ENCODE data around the gene ST6GALNAC1. TPM values are rescaled to one million over a fixed set of nuclear protein-coding genes. Genes with fewer than 3 reads are reported as not detected.

The ST6GALNAC1 gene
- total and polyA plus RNA-seq, 2 donors, result 1.4 to 1.6 TPM

- H3K27ac ChIP-seq (ENCODE audit: low read depth in 1 of 2, low read length in 1 of 2), result no peak overlapping the region
- no peaks in the 10 kb centered on the region for H3K36me3 ChIP-seq (ENCODE audit: control insufficient read depth in 2 of 2, insufficient read depth in 2 of 2, low read length in 1 of 2)
- 97% methylated on average over 8 of the region's 8 CpGs for WGBS
- no peak for DNase-seq (ENCODE audit: low read depth in 6 of 9, low spot score in 9 of 9)
- peaks cover 5 to 39% of the 10 kb centered on the region in 2 donors for H3K4me1 ChIP-seq (ENCODE audit: control insufficient read depth in 2 of 2, insufficient read depth in 2 of 2, low read length in 2 of 2)
- peaks cover 0 to 4% of the 10 kb centered on the region in 2 donors for H3K9me3 ChIP-seq (ENCODE audit: control insufficient read depth in 2 of 2, insufficient read depth in 1 of 2, low read length in 1 of 2)
- no peaks in the 10 kb centered on the region for H3K27me3 ChIP-seq (ENCODE audit: control insufficient read depth in 2 of 2, insufficient read depth in 1 of 2, low read length in 1 of 2)
- no peak overlapping the region for H3K4me3 ChIP-seq (ENCODE audit: low read length in 2 of 2)
Observed at GRCh38 chr17:76685846-76686245, 42.3 kb upstream of the ST6GALNAC1 start.

- WGBS, result 95% methylated on average over 12 of the region's 12 CpGs
- no peak overlapping the region for H3K27ac ChIP-seq (ENCODE audit: low read depth in 1 of 2, low read length in 1 of 2)
- no peaks in the 10 kb centered on the region for H3K36me3 ChIP-seq (ENCODE audit: control insufficient read depth in 2 of 2, insufficient read depth in 2 of 2, low read length in 1 of 2)
- no peak for DNase-seq (ENCODE audit: low read depth in 6 of 9, low spot score in 9 of 9)
- peaks cover 7 to 44% of the 10 kb centered on the region in 2 donors for H3K4me1 ChIP-seq (ENCODE audit: control insufficient read depth in 2 of 2, insufficient read depth in 2 of 2, low read length in 2 of 2)
- peaks cover 0 to 4% of the 10 kb centered on the region in 2 donors for H3K9me3 ChIP-seq (ENCODE audit: control insufficient read depth in 2 of 2, insufficient read depth in 1 of 2, low read length in 1 of 2)
- no peaks in the 10 kb centered on the region for H3K27me3 ChIP-seq (ENCODE audit: control insufficient read depth in 2 of 2, insufficient read depth in 1 of 2, low read length in 1 of 2)
- H3K4me3 ChIP-seq (ENCODE audit: low read length in 2 of 2), result no peak overlapping the region
Observed at GRCh38 chr17:76685366-76685765, 41.8 kb upstream of the ST6GALNAC1 start.

GRCh38 chr17:76684756-76685155 is 41.2 kb upstream of the ST6GALNAC1 start:
- Histone ChIP-seq H3K36me3 (ENCODE audit: control insufficient read depth in 2 of 2, insufficient read depth in 2 of 2, low read length in 1 of 2) (no peaks in the 10 kb centered on the region), H3K4me3 (ENCODE audit: low read length in 2 of 2) (no peak overlapping the region), H3K4me1 (ENCODE audit: control insufficient read depth in 2 of 2, insufficient read depth in 2 of 2, low read length in 2 of 2) (peaks cover 7 to 46% of the 10 kb centered on the region in 2 donors), H3K27ac (ENCODE audit: low read depth in 1 of 2, low read length in 1 of 2) (no peak overlapping the region), H3K27me3 (ENCODE audit: control insufficient read depth in 2 of 2, insufficient read depth in 1 of 2, low read length in 1 of 2) (no peaks in the 10 kb centered on the region), H3K9me3 (ENCODE audit: control insufficient read depth in 2 of 2, insufficient read depth in 1 of 2, low read length in 1 of 2) (peaks cover 0 to 4% of the 10 kb centered on the region in 2 donors)
- DNase-seq (ENCODE audit: low read depth in 6 of 9, low spot score in 9 of 9), result no peak
- WGBS, result 89% methylated on average over 7 of the region's 7 CpGs

GRCh38 chr17:76683921-76684745 is 40.6 kb upstream of the ST6GALNAC1 start:
- WGBS, result 82% methylated on average over 25 of the region's 25 CpGs
- Histone ChIP-seq H3K27ac (ENCODE audit: low read depth in 1 of 2, low read length in 1 of 2) (no peak overlapping the region), H3K4me3 (ENCODE audit: low read length in 2 of 2) (no peak overlapping the region), H3K9me3 (ENCODE audit: control insufficient read depth in 2 of 2, insufficient read depth in 1 of 2, low read length in 1 of 2) (peaks cover 0 to 4% of the 10 kb centered on the region in 2 donors), H3K27me3 (ENCODE audit: control insufficient read depth in 2 of 2, insufficient read depth in 1 of 2, low read length in 1 of 2) (no peaks in the 10 kb centered on the region), H3K36me3 (ENCODE audit: control insufficient read depth in 2 of 2, insufficient read depth in 2 of 2, low read length in 1 of 2) (no peaks in the 10 kb centered on the region), H3K4me1 (ENCODE audit: control insufficient read depth in 2 of 2, insufficient read depth in 2 of 2, low read length in 2 of 2) (peaks cover 8 to 46% of the 10 kb centered on the region in 2 donors)
- no peak for DNase-seq (ENCODE audit: low read depth in 6 of 9, low spot score in 9 of 9)

- DNase-seq (ENCODE audit: low read depth in 6 of 9, low spot score in 9 of 9), result no peak
- Histone ChIP-seq H3K27me3 (ENCODE audit: control insufficient read depth in 2 of 2, insufficient read depth in 1 of 2, low read length in 1 of 2) (no peaks in the 10 kb centered on the region), H3K36me3 (ENCODE audit: control insufficient read depth in 2 of 2, insufficient read depth in 2 of 2, low read length in 1 of 2) (no peaks in the 10 kb centered on the region), H3K4me1 (ENCODE audit: control insufficient read depth in 2 of 2, insufficient read depth in 2 of 2, low read length in 2 of 2) (peaks cover 14 to 48% of the 10 kb centered on the region in 2 donors), H3K4me3 (ENCODE audit: low read length in 2 of 2) (no peak overlapping the region), H3K27ac (ENCODE audit: low read depth in 1 of 2, low read length in 1 of 2) (no peak overlapping the region), H3K9me3 (ENCODE audit: control insufficient read depth in 2 of 2, insufficient read depth in 1 of 2, low read length in 1 of 2) (peaks cover 0 to 4% of the 10 kb centered on the region in 2 donors)
- 87% methylated on average over 18 of the region's 18 CpGs for WGBS
Observed at GRCh38 chr17:76683011-76683755, 39.6 kb upstream of the ST6GALNAC1 start.

GRCh38 chr17:76682296-76682695 is 38.7 kb upstream of the ST6GALNAC1 start:
- WGBS, result 91% methylated on average over 12 of the region's 12 CpGs
- no peak overlapping the region for H3K27ac ChIP-seq (ENCODE audit: low read depth in 1 of 2, low read length in 1 of 2)
- no peak overlapping the region for H3K4me3 ChIP-seq (ENCODE audit: low read length in 2 of 2)
- H3K4me1 ChIP-seq (ENCODE audit: control insufficient read depth in 2 of 2, insufficient read depth in 2 of 2, low read length in 2 of 2), result peaks cover 23 to 53% of the 10 kb centered on the region in 2 donors
- no peak for DNase-seq (ENCODE audit: low read depth in 6 of 9, low spot score in 9 of 9)
- H3K27me3 ChIP-seq (ENCODE audit: control insufficient read depth in 2 of 2, insufficient read depth in 1 of 2, low read length in 1 of 2), result no peaks in the 10 kb centered on the region
- H3K9me3 ChIP-seq (ENCODE audit: control insufficient read depth in 2 of 2, insufficient read depth in 1 of 2, low read length in 1 of 2), result peaks cover 0 to under 1% of the 10 kb centered on the region in 2 donors
- no peaks in the 10 kb centered on the region for H3K36me3 ChIP-seq (ENCODE audit: control insufficient read depth in 2 of 2, insufficient read depth in 2 of 2, low read length in 1 of 2)

- Histone ChIP-seq H3K9me3 (ENCODE audit: control insufficient read depth in 2 of 2, insufficient read depth in 1 of 2, low read length in 1 of 2) (no peaks in the 10 kb centered on the region), H3K36me3 (ENCODE audit: control insufficient read depth in 2 of 2, insufficient read depth in 2 of 2, low read length in 1 of 2) (no peaks in the 10 kb centered on the region), H3K27me3 (ENCODE audit: control insufficient read depth in 2 of 2, insufficient read depth in 1 of 2, low read length in 1 of 2) (no peaks in the 10 kb centered on the region), H3K4me1 (ENCODE audit: control insufficient read depth in 2 of 2, insufficient read depth in 2 of 2, low read length in 2 of 2) (peaks cover 24 to 60% of the 10 kb centered on the region in 2 donors), H3K4me3 (ENCODE audit: low read length in 2 of 2) (no peak overlapping the region), H3K27ac (ENCODE audit: low read depth in 1 of 2, low read length in 1 of 2) (peak overlapping the region in 1 of 2 donors; percentile 15)
- DNase-seq (ENCODE audit: low read depth in 6 of 9, low spot score in 9 of 9), result peak; percentile 52 to 89 (median 78)
- 74% methylated on average over 16 of the region's 16 CpGs for WGBS
Observed at GRCh38 chr17:76681222-76682137, 37.9 kb upstream of the ST6GALNAC1 start.

GRCh38 chr17:76679239-76679638 is 35.7 kb upstream of the ST6GALNAC1 start:
- Histone ChIP-seq H3K27ac (ENCODE audit: low read depth in 1 of 2, low read length in 1 of 2) (peak overlapping the region in 1 of 2 donors; percentile 43), H3K27me3 (ENCODE audit: control insufficient read depth in 2 of 2, insufficient read depth in 1 of 2, low read length in 1 of 2) (no peaks in the 10 kb centered on the region), H3K4me3 (ENCODE audit: low read length in 2 of 2) (no peak overlapping the region), H3K36me3 (ENCODE audit: control insufficient read depth in 2 of 2, insufficient read depth in 2 of 2, low read length in 1 of 2) (no peaks in the 10 kb centered on the region), H3K4me1 (ENCODE audit: control insufficient read depth in 2 of 2, insufficient read depth in 2 of 2, low read length in 2 of 2) (peaks cover 24 to 67% of the 10 kb centered on the region in 2 donors), H3K9me3 (ENCODE audit: control insufficient read depth in 2 of 2, insufficient read depth in 1 of 2, low read length in 1 of 2) (no peaks in the 10 kb centered on the region)
- whole genome bisulfite sequencing, result 86% methylated on average over 1 of the region's 1 CpG
- peak in 1 of 9 donors; percentile 51 for DNase-seq (ENCODE audit: low read depth in 6 of 9, low spot score in 9 of 9)

Measured in thymus (tissue), 11 donors.